ENCODE results near the gene BEND7. TPM values are rescaled to one million over a fixed set of nuclear protein-coding genes. Genes with fewer than 3 reads are reported as not detected.

Gene BEND7
- total and polyA plus RNA-seq, 7 donors, result 5.3 to 27.2 (median 11.8) TPM

DNA sequence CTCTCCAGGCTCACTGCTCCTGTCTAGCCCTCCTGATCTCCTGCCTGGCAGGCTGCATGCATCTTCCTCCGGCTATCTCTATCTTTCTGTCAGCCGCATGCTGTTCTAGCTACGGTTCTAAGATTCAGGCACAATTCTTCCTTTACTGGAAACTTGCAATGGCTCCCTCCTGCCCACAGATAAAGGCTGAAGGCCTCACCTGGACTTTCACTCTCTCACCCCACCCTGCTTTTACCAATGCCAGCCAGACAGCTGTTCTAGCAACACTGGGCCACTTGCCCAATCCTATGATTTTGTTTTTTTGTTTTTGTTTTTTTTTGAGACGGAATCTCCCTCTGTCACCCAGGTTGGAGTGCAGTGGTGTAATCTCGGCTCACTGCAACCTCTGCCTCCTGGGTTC is 38.3 kb downstream of the BEND7 start:
- no peak for DNase-seq
- Histone ChIP-seq H3K4me3 (no peak overlapping the region), H3K36me3 (peaks cover 0 to 54% (median 15%) of the 10 kb centered on the region in 4 donors), H3K27me3 (no peaks in the 10 kb centered on the region), H3K27ac (no peak overlapping the region), H3K9me3 (no peaks in the 10 kb centered on the region), H3K4me1 (no peaks in the 10 kb centered on the region)
- 90% methylated on average over 5 of the region's 5 CpGs for WGBS, 2 donors
- intact Hi-C loops (cut with DNase I), result no loop called here
- TF ChIP-seq, protein P1, sequence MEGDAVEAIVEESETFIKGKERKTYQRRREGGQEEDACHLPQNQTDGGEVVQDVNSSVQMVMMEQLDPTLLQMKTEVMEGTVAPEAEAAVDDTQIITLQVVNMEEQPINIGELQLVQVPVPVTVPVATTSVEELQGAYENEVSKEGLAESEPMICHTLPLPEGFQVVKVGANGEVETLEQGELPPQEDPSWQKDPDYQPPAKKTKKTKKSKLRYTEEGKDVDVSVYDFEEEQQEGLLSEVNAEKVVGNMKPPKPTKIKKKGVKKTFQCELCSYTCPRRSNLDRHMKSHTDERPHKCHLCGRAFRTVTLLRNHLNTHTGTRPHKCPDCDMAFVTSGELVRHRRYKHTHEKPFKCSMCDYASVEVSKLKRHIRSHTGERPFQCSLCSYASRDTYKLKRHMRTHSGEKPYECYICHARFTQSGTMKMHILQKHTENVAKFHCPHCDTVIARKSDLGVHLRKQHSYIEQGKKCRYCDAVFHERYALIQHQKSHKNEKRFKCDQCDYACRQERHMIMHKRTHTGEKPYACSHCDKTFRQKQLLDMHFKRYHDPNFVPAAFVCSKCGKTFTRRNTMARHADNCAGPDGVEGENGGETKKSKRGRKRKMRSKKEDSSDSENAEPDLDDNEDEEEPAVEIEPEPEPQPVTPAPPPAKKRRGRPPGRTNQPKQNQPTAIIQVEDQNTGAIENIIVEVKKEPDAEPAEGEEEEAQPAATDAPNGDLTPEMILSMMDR (IDR thresholded peaks at IDR 0.05), result no peak
- TF ChIP-seq POLR2AphosphoS5 (IDR thresholded peaks at IDR 0.05), result no peak
- no peak for TF ChIP-seq POLR2A (IDR thresholded peaks at IDR 0.05)
- no peak for TF ChIP-seq EP300 (IDR thresholded peaks at IDR 0.05)

DNA sequence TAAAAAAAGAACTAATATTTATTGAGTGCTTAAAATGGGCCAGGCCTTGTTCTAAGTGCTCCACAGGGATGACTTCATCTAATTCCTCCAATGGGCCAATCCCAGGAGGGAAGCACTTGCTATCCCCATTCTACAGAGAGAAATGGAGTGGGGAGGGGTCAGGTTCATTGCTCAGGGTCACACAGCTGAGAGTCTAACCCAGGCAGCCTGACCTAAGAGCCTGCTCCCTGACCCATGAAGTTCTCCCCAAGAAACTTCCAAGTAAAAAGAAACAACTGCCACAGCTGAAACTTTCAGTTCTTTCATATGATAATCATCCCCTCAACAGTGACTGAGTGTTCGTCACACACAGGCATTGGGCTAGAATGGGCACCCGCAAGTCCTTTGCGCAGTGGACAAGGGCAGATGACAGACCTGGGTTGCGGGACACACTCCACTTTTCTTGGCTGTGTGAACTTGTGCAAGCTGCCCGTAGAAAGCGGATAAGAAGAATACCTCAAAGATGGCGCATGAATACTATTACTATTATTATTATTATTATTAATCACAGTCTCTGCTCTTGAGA is 39.7 kb downstream of the BEND7 start:
- WGBS, 2 donors, result 97 to 98% methylated on average over 7 of the region's 7 CpGs
- no peaks in the 10 kb centered on the region for H3K4me1 ChIP-seq
- intact Hi-C loops (cut with DNase I), result no loop called here
- H3K9me3 ChIP-seq, result no peaks in the 10 kb centered on the region
- no peak for DNase-seq
- peaks cover 0 to 62% (median 12%) of the 10 kb centered on the region in 4 donors for H3K36me3 ChIP-seq
- H3K27me3 ChIP-seq, result no peaks in the 10 kb centered on the region
- H3K4me3 ChIP-seq, result no peak overlapping the region
- no peak overlapping the region for H3K27ac ChIP-seq
- TF ChIP-seq, protein P1 (IDR thresholded peaks at IDR 0.05), result no peak
- TF ChIP-seq POLR2AphosphoS5 (IDR thresholded peaks at IDR 0.05) (no peak), EP300 (IDR thresholded peaks at IDR 0.05) (no peak), POLR2A (IDR thresholded peaks at IDR 0.05) (no peak)

DNA sequence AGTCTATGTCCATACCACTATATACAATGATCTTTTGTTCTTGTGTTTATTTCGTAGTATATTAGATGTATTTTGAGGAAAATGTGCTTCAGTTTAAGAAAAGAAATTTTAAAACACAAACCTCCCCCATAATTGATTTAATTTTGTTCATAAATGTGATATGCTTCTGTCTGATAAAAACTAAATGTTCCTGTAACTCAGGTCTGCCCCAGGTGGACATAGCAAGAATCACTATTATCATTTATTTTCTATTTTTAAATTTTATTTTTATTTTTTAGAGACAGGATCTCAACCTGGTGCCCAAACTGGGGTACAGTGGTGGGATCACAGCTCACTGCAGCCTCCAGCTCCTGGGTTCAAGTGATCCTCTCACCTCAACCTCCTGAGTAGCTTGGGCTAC is 43.2 kb downstream of the BEND7 start:
- no peaks in the 10 kb centered on the region for H3K4me1 ChIP-seq

DNA sequence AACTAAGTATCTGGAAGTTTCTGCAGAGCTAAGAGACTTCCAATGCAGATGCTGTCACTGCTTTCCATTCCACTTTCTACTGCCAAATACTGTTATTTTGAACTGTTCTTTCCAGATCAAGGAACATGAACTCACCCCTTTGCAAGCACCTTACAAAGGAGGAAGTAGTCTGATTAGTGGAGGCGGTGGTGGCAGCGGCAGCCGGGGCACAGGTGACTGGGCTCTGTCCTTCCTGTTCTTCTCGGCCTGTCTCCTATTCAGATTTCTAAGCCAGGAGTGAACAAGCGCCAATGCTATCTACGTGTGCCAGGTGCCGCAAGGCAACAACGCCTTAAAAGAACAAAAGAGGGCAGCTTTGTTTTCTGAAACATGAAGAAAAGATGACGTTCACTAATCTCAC is 44.9 kb downstream of the BEND7 start:
- no peak overlapping the region for H3K27ac ChIP-seq
- WGBS, 2 donors, result 51 to 75% methylated on average over 9 of the region's 9 CpGs

More for the DNA sequence above, 43.2 kb downstream of the BEND7 start:
- Histone ChIP-seq H3K27ac (no peak overlapping the region), H3K4me3 (no peak overlapping the region), H3K27me3 (no peaks in the 10 kb centered on the region), H3K9me3 (no peaks in the 10 kb centered on the region), H3K36me3 (peaks cover 0 to 66% (median 9%) of the 10 kb centered on the region in 4 donors)
- intact Hi-C loops (cut with DNase I), result no loop called here
- no peak for TF ChIP-seq EP300 (IDR thresholded peaks at IDR 0.05)
- TF ChIP-seq POLR2AphosphoS5 (IDR thresholded peaks at IDR 0.05), result no peak
- no peak for TF ChIP-seq POLR2A (IDR thresholded peaks at IDR 0.05)
- TF ChIP-seq, protein P1 (IDR thresholded peaks at IDR 0.05), result no peak
- WGBS, 2 donors, result 82 to 89% methylated on average over 1 of the region's 1 CpG
- DNase-seq, result no peak

More for the DNA sequence above, 44.9 kb downstream of the BEND7 start:
- no peaks in the 10 kb centered on the region for H3K9me3 ChIP-seq
- H3K27me3 ChIP-seq, result no peaks in the 10 kb centered on the region
- no peak overlapping the region for H3K4me3 ChIP-seq
- no peak for TF ChIP-seq POLR2A (IDR thresholded peaks at IDR 0.05)
- TF ChIP-seq, protein P1 (IDR thresholded peaks at IDR 0.05), result no peak
- TF ChIP-seq EP300 (IDR thresholded peaks at IDR 0.05), result no peak
- no peak for TF ChIP-seq POLR2AphosphoS5 (IDR thresholded peaks at IDR 0.05)
- H3K36me3 ChIP-seq, result peaks cover 0 to 67% (median 3%) of the 10 kb centered on the region in 4 donors
- no peak for DNase-seq
- no peaks in the 10 kb centered on the region for H3K4me1 ChIP-seq
- intact Hi-C loops (cut with DNase I), result no loop called here
